ENCODE data around the gene PCBP3. TPM values are rescaled to one million over a fixed set of nuclear protein-coding genes. Genes with fewer than 3 reads are reported as not detected.

Gene PCBP3
- total RNA-seq, 1 donor from 2014 or later = 4.6 TPM

GRCh38 chr21:45615145-45615711 is 28.3 kb upstream of the PCBP3 start:
- H3K36me3 Mint-ChIP-seq = no peaks in the 10 kb centered on the region
- no peak overlapping the region for H3K27ac ChIP-seq
- H3K27me3 Mint-ChIP-seq (ENCODE audit: insufficient read depth, low read depth) = peaks cover 9% of the 10 kb centered on the region
- H3K79me2 ChIP-seq (ENCODE audit: low read depth) = no peaks in the 10 kb centered on the region
- H2AFZ ChIP-seq (replicated peaks) = no peak overlapping the region
- peak overlapping the region; percentile 6 for H3K4me3 Mint-ChIP-seq
- H3K27me3 ChIP-seq = no peaks in the 10 kb centered on the region
- H3F3A ChIP-seq (ENCODE audit: low read depth) = no peaks in the 10 kb centered on the region
- no peak overlapping the region for H3K9ac ChIP-seq
- H3K4me1 ChIP-seq = peaks cover 5% of the 10 kb centered on the region
- H3K27ac Mint-ChIP-seq = no peak overlapping the region
- no peak overlapping the region for H3K4me3 ChIP-seq
- no peaks in the 10 kb centered on the region for H3K36me3 ChIP-seq
- no peak for DNase-seq (ENCODE audit: low spot score)
- H4K20me1 ChIP-seq (ENCODE audit: low read depth) = no peaks in the 10 kb centered on the region
- H3K4me2 ChIP-seq = no peak overlapping the region
- H3K4me1 Mint-ChIP-seq = peaks cover 30% of the 10 kb centered on the region
- H3K9me3 ChIP-seq (ENCODE audit: low read depth) = no peaks in the 10 kb centered on the region
- H3K9me3 Mint-ChIP-seq = peaks cover 3% of the 10 kb centered on the region
- TF ChIP-seq EZH2phosphoT487 (IDR thresholded peaks at IDR 0.05) (no peak), EZH2 (IDR thresholded peaks at IDR 0.05) (no peak), CTCF (IDR thresholded peaks at IDR 0.05) (no peak)

- Histone ChIP-seq H3K4me1 (peaks cover 5% of the 10 kb centered on the region), H3K4me2 (no peak overlapping the region), H3K9ac (no peak overlapping the region), H3K36me3 (no peaks in the 10 kb centered on the region), H3F3A (ENCODE audit: low read depth) (no peaks in the 10 kb centered on the region), H4K20me1 (ENCODE audit: low read depth) (no peaks in the 10 kb centered on the region), H3K27ac (no peak overlapping the region), H3K79me2 (ENCODE audit: low read depth) (no peaks in the 10 kb centered on the region), H3K27me3 (no peaks in the 10 kb centered on the region), H2AFZ (replicated peaks) (peak overlapping the region; percentile 99), H3K9me3 (ENCODE audit: low read depth) (no peaks in the 10 kb centered on the region), H3K4me3 (no peak overlapping the region)
- no peaks in the 10 kb centered on the region for H3K36me3 Mint-ChIP-seq
- H3K27ac Mint-ChIP-seq = peak overlapping the region; percentile 66
- H3K27me3 Mint-ChIP-seq (ENCODE audit: insufficient read depth, low read depth) = peaks cover 8% of the 10 kb centered on the region
- peak; percentile 31 for DNase-seq (ENCODE audit: low spot score)
- H3K4me1 Mint-ChIP-seq = peaks cover 30% of the 10 kb centered on the region
- H3K9me3 Mint-ChIP-seq = no peaks in the 10 kb centered on the region
- TF ChIP-seq EZH2 (IDR thresholded peaks at IDR 0.05) (no peak), EZH2phosphoT487 (IDR thresholded peaks at IDR 0.05) (no peak), CTCF (IDR thresholded peaks at IDR 0.05) (peak; percentile 12)
- no peak overlapping the region for H3K4me3 Mint-ChIP-seq
These were observed 26.3 kb upstream of the PCBP3 start for GRCh38 chr21:45617021-45617921.

- Mint-ChIP-seq H3K27ac (peak overlapping the region; percentile 21), H3K4me3 (peak overlapping the region; percentile 54), H3K27me3 (ENCODE audit: insufficient read depth, low read depth) (peaks cover 9% of the 10 kb centered on the region), H3K4me1 (peaks cover 32% of the 10 kb centered on the region), H3K36me3 (no peaks in the 10 kb centered on the region), H3K9me3 (no peaks in the 10 kb centered on the region)
- Histone ChIP-seq H3K4me3 (no peak overlapping the region), H3K27me3 (no peaks in the 10 kb centered on the region), H3K4me2 (no peak overlapping the region), H3F3A (ENCODE audit: low read depth) (peaks cover 4% of the 10 kb centered on the region), H2AFZ (replicated peaks) (no peak overlapping the region), H4K20me1 (ENCODE audit: low read depth) (no peaks in the 10 kb centered on the region), H3K36me3 (no peaks in the 10 kb centered on the region), H3K4me1 (peaks cover 10% of the 10 kb centered on the region), H3K9me3 (ENCODE audit: low read depth) (no peaks in the 10 kb centered on the region), H3K79me2 (ENCODE audit: low read depth) (no peaks in the 10 kb centered on the region), H3K9ac (no peak overlapping the region), H3K27ac (no peak overlapping the region)
- DNase-seq (ENCODE audit: low spot score) = peak; percentile 23
- no peak for TF ChIP-seq CTCF (IDR thresholded peaks at IDR 0.05)
- TF ChIP-seq EZH2phosphoT487 (IDR thresholded peaks at IDR 0.05) = no peak
These were observed 25.2 kb upstream of the PCBP3 start for GRCh38 chr21:45618287-45618686.
